ENCODE data around the gene IFIT5. TPM values are rescaled to one million over a fixed set of nuclear protein-coding genes. Genes with fewer than 3 reads are reported as not detected.

Gene IFIT5, protein sequence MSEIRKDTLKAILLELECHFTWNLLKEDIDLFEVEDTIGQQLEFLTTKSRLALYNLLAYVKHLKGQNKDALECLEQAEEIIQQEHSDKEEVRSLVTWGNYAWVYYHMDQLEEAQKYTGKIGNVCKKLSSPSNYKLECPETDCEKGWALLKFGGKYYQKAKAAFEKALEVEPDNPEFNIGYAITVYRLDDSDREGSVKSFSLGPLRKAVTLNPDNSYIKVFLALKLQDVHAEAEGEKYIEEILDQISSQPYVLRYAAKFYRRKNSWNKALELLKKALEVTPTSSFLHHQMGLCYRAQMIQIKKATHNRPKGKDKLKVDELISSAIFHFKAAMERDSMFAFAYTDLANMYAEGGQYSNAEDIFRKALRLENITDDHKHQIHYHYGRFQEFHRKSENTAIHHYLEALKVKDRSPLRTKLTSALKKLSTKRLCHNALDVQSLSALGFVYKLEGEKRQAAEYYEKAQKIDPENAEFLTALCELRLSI
- total RNA-seq (10 to 100 TPM in 3 of 5 donors, 1 to 10 TPM in 1, under 1 TPM in 1; 0.58 to 22.6 (median 11.7) TPM), polyA plus RNA-seq (1 to 10 TPM; 5.1 to 8.9 (median 7.0) TPM)
- long read RNA-seq, donor 1, full-length matches to known transcripts: 3 of 3 reads
- long read RNA-seq, donor 1, partial matches to known transcripts: 0 of 3 reads
- long read RNA-seq, donor 1, other reads (novel, unspliced or antisense): 0 of 3 reads
- long read RNA-seq, donor 2, full-length matches to known transcripts: 8 of 8 reads
- long read RNA-seq, donor 2, partial matches to known transcripts: 0 of 8 reads
- long read RNA-seq, donor 2, other reads (novel, unspliced or antisense): 0 of 8 reads
- long read RNA-seq, donor 3, full-length matches to known transcripts: 1 of 1 reads
- long read RNA-seq, donor 3, partial matches to known transcripts: 0 of 1 reads
- long read RNA-seq, donor 3, other reads (novel, unspliced or antisense): 0 of 1 reads
- long read RNA-seq, donor 4: 0 reads
- long read RNA-seq, donor 5, full-length matches to known transcripts: 9 of 9 reads
- long read RNA-seq, donor 5, partial matches to known transcripts: 0 of 9 reads
- long read RNA-seq, donor 5, other reads (novel, unspliced or antisense): 0 of 9 reads
- long read RNA-seq, donor 6, full-length matches to known transcripts: 11 of 11 reads
- long read RNA-seq, donor 6, partial matches to known transcripts: 0 of 11 reads
- long read RNA-seq, donor 6, other reads (novel, unspliced or antisense): 0 of 11 reads
- long read RNA-seq, donor 7, full-length matches to known transcripts: 6 of 6 reads
- long read RNA-seq, donor 7, partial matches to known transcripts: 0 of 6 reads
- long read RNA-seq, donor 7, other reads (novel, unspliced or antisense): 0 of 6 reads
- long read RNA-seq, donor 8, full-length matches to known transcripts: 6 of 6 reads
- long read RNA-seq, donor 8, partial matches to known transcripts: 0 of 6 reads
- long read RNA-seq, donor 8, other reads (novel, unspliced or antisense): 0 of 6 reads
- long read RNA-seq, donor 9, full-length matches to known transcripts: 4 of 4 reads
- long read RNA-seq, donor 9, partial matches to known transcripts: 0 of 4 reads
- long read RNA-seq, donor 9, other reads (novel, unspliced or antisense): 0 of 4 reads
- long read RNA-seq, donor 10, full-length matches to known transcripts: 2 of 2 reads
- long read RNA-seq, donor 10, partial matches to known transcripts: 0 of 2 reads
- long read RNA-seq, donor 10, other reads (novel, unspliced or antisense): 0 of 2 reads

DNA sequence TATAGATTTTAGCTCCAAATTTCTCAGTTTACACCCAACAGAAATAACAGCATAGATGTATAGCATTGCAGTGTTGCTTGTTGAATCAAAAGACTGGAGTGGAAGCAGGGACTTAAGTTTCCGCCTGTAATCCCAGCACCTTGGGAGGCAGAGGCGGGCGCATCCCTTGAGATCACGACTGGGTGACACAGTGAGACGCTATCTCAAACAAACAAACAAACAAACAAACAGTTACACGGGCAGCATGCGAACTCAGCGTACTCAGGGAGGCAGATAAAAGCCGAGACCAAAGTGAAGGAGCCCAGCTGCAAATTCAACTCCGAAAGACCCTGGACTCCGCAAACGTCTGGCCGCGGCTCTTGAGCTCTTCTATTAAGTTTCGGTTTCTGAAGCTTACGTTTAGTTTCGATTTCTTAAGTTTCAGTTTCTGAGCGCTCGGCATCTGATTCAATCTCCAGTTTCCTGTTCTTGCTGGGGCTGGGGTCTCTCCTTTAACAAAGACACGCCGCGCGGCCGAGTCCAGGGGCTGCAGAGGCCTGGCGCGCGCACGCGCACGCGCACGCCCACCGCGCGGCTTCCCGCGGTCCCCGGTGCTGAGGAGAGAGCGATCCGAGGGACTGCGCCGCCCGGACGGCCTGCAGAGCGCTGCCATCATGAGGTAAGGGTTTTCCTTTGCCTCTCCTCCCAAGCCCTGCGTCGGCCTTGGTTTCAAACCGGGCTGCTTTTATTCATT lies at the start of gene IFIT5:
Gene IFIT5, plus strand, starts transcription at position 423 of the 733 bp plus-strand sequence. Its CDS starts 231 bp downstream, at position 654.
- intact Hi-C loops (cut with DNase I; ENCODE audit: low total_unique reads): no loop called here

GRCh38 chr10:89367529-89367928 lies 46.8 kb upstream of the IFIT5 start:
- TF ChIP-seq POLR2AphosphoS5 (IDR thresholded peaks at IDR 0.05) (no peak), CTCF (IDR thresholded peaks at IDR 0.05) (no peak), EP300 (IDR thresholded peaks at IDR 0.05) (no peak), POLR2A (IDR thresholded peaks at IDR 0.05) (no peak)
- no peaks in the 10 kb centered on the region for H3K27me3 ChIP-seq
- peaks cover 4 to 22% (median 9%) of the 10 kb centered on the region in 4 donors for H3K4me1 ChIP-seq
- peak in 1 of 2 donors; percentile 61 for DNase-seq
- intact Hi-C loops (cut with DNase I; ENCODE audit: low total_unique reads): no loop called here
- no peaks in the 10 kb centered on the region for H3K9me3 ChIP-seq
- H3K36me3 ChIP-seq: no peaks in the 10 kb centered on the region
- WGBS, 5 donors: 49 to 67% (median 52%) methylated on average over 4 of the region's 4 CpGs
- peak overlapping the region in 2 of 5 donors; percentile 23 to 40 for H3K27ac ChIP-seq
- no peak overlapping the region for H3K4me3 ChIP-seq

More for the DNA sequence above, at the start of gene IFIT5:
- peak; percentile 67 to 93 for DNase-seq
- 0 to 1% (median 0%) methylated on average over 44 to 48 of the region's 48 CpGs for WGBS, 5 donors
- peaks cover 0 to 17% (median 12%) of the 10 kb centered on the region in 4 donors for H3K36me3 ChIP-seq
- TF ChIP-seq POLR2AphosphoS5 (IDR thresholded peaks at IDR 0.05): peak; percentile 51 to 75 (median 62)
- TF ChIP-seq POLR2A (IDR thresholded peaks at IDR 0.05): no peak
- H3K4me1 ChIP-seq: peaks cover 12 to 49% (median 31%) of the 10 kb centered on the region in 4 donors
- H3K4me3 ChIP-seq: peak within 1 kb of the TSS; percentile 62 to 80 (median 70)
- no peaks in the 10 kb centered on the region for H3K27me3 ChIP-seq
- H3K9me3 ChIP-seq: no peaks in the 10 kb centered on the region
- H3K27ac ChIP-seq: peak within 1 kb of the TSS; percentile 89 to 98 (median 95)

- Histone ChIP-seq H3K27ac (no peak overlapping the region), H3K9me3 (no peaks in the 10 kb centered on the region), H3K4me1 (peaks cover 4 to 24% (median 10%) of the 10 kb centered on the region in 4 donors), H3K36me3 (no peaks in the 10 kb centered on the region), H3K4me3 (no peak overlapping the region), H3K27me3 (no peaks in the 10 kb centered on the region)
- whole genome bisulfite sequencing, 5 donors: 57 to 77% (median 61%) methylated on average over 1 of the region's 1 CpG
- TF ChIP-seq CTCF (IDR thresholded peaks at IDR 0.05): no peak
- TF ChIP-seq POLR2AphosphoS5 (IDR thresholded peaks at IDR 0.05): no peak
- TF ChIP-seq POLR2A (IDR thresholded peaks at IDR 0.05): no peak
- TF ChIP-seq EP300 (IDR thresholded peaks at IDR 0.05): no peak
- no peak for DNase-seq
- intact Hi-C loops (cut with DNase I; ENCODE audit: low total_unique reads): no loop called here
These were observed 46.2 kb upstream of the IFIT5 start for GRCh38 chr10:89368129-89368528.
